Brain microvascular endothelial cell (primary cell): ENCODE data around the gene MGAT3.

Source experiments
- DNase-seq: peaks from one replicate; pipeline ENCODE4 v3.0.0-alpha.2; 2020
- H3K27ac ChIP-seq: fragments of 250-450 bp; sonication (Bioruptor Pico); 2 replicates; pipeline ENCODE4 v1.5.1; 2020; ENCODE audit warnings: mild to moderate bottlenecking, moderate library complexity
- H3K27me3 ChIP-seq: fragments of 250-450 bp; sonication (Bioruptor Pico); replicated peaks from 2 replicates; pipeline ENCODE4 v1.5.1; 2020; ENCODE audit warnings: mild to moderate bottlenecking
- H3K36me3 ChIP-seq: fragments of 250-450 bp; sonication (Bioruptor Pico); replicated peaks from 2 replicates; pipeline ENCODE4 v1.5.1; 2020; ENCODE audit warnings: mild to moderate bottlenecking
- H3K4me3 ChIP-seq: 2 replicates; pipeline ENCODE4 v1.5.1; 2011; ENCODE audit warnings: low read depth, mild to moderate bottlenecking, control low read depth, low read length, moderate library complexity
- CTCF ChIP-seq: IDR thresholded peaks from 2 replicates; pipeline ENCODE4 v1.5.1; 2011; ENCODE audit warnings: low read depth, mild to moderate bottlenecking, moderate library complexity, low read length, control low read depth, inconsistent platforms; ENCODE audit errors: missing control alignments
- in situ Hi-C: cut with HindIII; loops from 2 replicates; pipeline ENCODE4 v1.10.0; 2017; ENCODE audit warnings: low sequenced_read_pairs, low pct_ligation_motif_present

MGAT3 gene

GRCh38 chr22:39472570-39473556 lies 16.1 kb downstream of the MGAT3 start:
- DNase-seq, result peak; percentile 62
- H3K4me3 ChIP-seq, result no peak overlapping the region
- no peak for TF ChIP-seq CTCF
- in situ Hi-C loops, result no loop called here
- no peaks in the 10 kb centered on the region for H3K27me3 ChIP-seq
- no peaks in the 10 kb centered on the region for H3K36me3 ChIP-seq
- H3K27ac ChIP-seq, result no peak overlapping the region

GRCh38 chr22:39473851-39474250 lies 17.0 kb downstream of the MGAT3 start:
- H3K4me3 ChIP-seq, result no peak overlapping the region
- in situ Hi-C loops, result no loop called here

GRCh38 chr22:39474351-39475111 lies 17.7 kb downstream of the MGAT3 start:
- no peak for TF ChIP-seq CTCF
- in situ Hi-C loops, result no loop called here
- Histone ChIP-seq H3K27me3 (no peaks in the 10 kb centered on the region), H3K4me3 (no peak overlapping the region), H3K27ac (no peak overlapping the region), H3K36me3 (no peaks in the 10 kb centered on the region)
- no peak for DNase-seq

More at GRCh38 chr22:39473851-39474250, 17.0 kb downstream of the MGAT3 start:
- no peak for TF ChIP-seq CTCF
- Histone ChIP-seq H3K36me3 (no peaks in the 10 kb centered on the region), H3K27ac (no peak overlapping the region), H3K27me3 (no peaks in the 10 kb centered on the region)
- DNase-seq, result no peak

GRCh38 chr22:39475337-39475736 lies 18.5 kb downstream of the MGAT3 start:
- no peak overlapping the region for H3K4me3 ChIP-seq

GRCh38 chr22:39475902-39476301 lies 19.1 kb downstream of the MGAT3 start:
- Histone ChIP-seq H3K36me3 (no peaks in the 10 kb centered on the region), H3K27ac (no peak overlapping the region), H3K27me3 (no peaks in the 10 kb centered on the region), H3K4me3 (no peak overlapping the region)
- no peak for TF ChIP-seq CTCF
- DNase-seq, result no peak
- in situ Hi-C loops, result no loop called here

More at GRCh38 chr22:39475337-39475736, 18.5 kb downstream of the MGAT3 start:
- in situ Hi-C loops, result no loop called here
- no peaks in the 10 kb centered on the region for H3K27me3 ChIP-seq
- H3K27ac ChIP-seq, result no peak overlapping the region
- no peak for DNase-seq
- TF ChIP-seq CTCF, result no peak
- no peaks in the 10 kb centered on the region for H3K36me3 ChIP-seq
